Heart right ventricle (tissue), 16 donors: Measurements from ENCODE around the gene SLC38A4. TPM values are rescaled to one million over a fixed set of nuclear protein-coding genes. Genes with fewer than 3 reads are reported as not detected.

Source experiments
- ATAC-seq, 8 donors: fragments of 200-7000 bp; cut with Tn5 transposase; one replicate each; pipeline ENCODE4 v1.9.1; 2020; ENCODE audit warnings: mild to moderate bottlenecking in 8 of 8, moderate library complexity in 8 of 8, moderate number of reproducible peaks in 1 of 8
- DNase-seq, 2 donors: peaks; one replicate each; pipeline ENCODE4 v3.0.0-alpha.2; 2020
- H3K27ac ChIP-seq, 10 donors: fragments of 200-600 bp; sonication (generic) in 2 of 10; one replicate each; pipeline versions ENCODE4 v1.5.0 to v1.8.0; 2020 to 2022; ENCODE audit warnings: mild to moderate bottlenecking in 3 of 10
- H3K27me3 ChIP-seq, 7 donors: fragments of 200-600 bp; one replicate each; pipeline ENCODE4 v1.8.0; 2021 to 2022; ENCODE audit warnings: mild to moderate bottlenecking in 2 of 7
- H3K36me3 ChIP-seq, 9 donors: fragments of 200-600 bp; sonication (generic) in 1 of 9; one replicate each; pipeline versions ENCODE4 v1.5.0 to v1.8.0; 2020 to 2022; ENCODE audit warnings: mild to moderate bottlenecking in 2 of 9
- H3K4me1 ChIP-seq, 9 donors: fragments of 200-600 bp; sonication (generic) in 1 of 9; one replicate each; pipeline versions ENCODE4 v1.5.0 to v1.8.0; 2020 to 2022; ENCODE audit warnings: mild to moderate bottlenecking in 4 of 9
- H3K4me3 ChIP-seq, 10 donors: fragments of 200-600 bp; sonication (generic) in 2 of 10; one replicate each; pipeline versions ENCODE4 v1.5.0 to v1.8.0; 2020 to 2022; ENCODE audit warnings: mild to moderate bottlenecking in 7 of 10, moderate library complexity in 2 of 10
- H3K9me3 ChIP-seq, 11 donors: fragments of 200-600 bp in 10 of 11; sonication (generic) in 2 of 11; one replicate each; pipeline versions ENCODE4 v1.5.0 to v1.8.0; 2013 to 2022; ENCODE audit warnings: mild to moderate bottlenecking in 2 of 11, control low read depth in 1 of 11, moderate library complexity in 1 of 11
- CTCF ChIP-seq, 9 donors: fragments of 200-600 bp; sonication (generic) in 2 of 9; IDR thresholded peaks; one replicate each; pipeline versions ENCODE4 v1.5.0 to v1.8.0; 2021 to 2022; ENCODE audit warnings: antibody characterized with exemption in 9 of 9, mild to moderate bottlenecking in 5 of 9, moderate library complexity in 1 of 9
- WGBS, 2 donors: extraction: QIAGEN DNeasy Blood & Tissue Kit; methylation state at CpG; one replicate each; pipeline ENCODE4 v1.1.7; 2013; ENCODE audit warnings: inconsistent platforms in 1 of 2; 5-methylcytosine and 5-hydroxymethylcytosine counted together
- intact Hi-C, 10 donors: fragments of 100-400 bp; cut with DNase I; formaldehyde crosslinking; loops; one replicate each; pipeline versions ENCODE4 v1.11.1 to v1.14.2; 2022
- polyA plus RNA-seq, 2 donors: library from polyadenylated mRNA; stranded (reverse); fragments of 200-250 nt; gene quantifications; one replicate each; pipeline ENCODE4 v1.2.3, GENCODE V29; 2013
- total RNA-seq, 10 donors: library from RNA; stranded (reverse); fragmentation: NEBNext Ultra II Directional in 3 of 10; extraction: Animal tissue kit (Norgen Biotek cat#: 25700) in 3 of 10; gene quantifications; one replicate each; pipeline versions ENCODE4 v1.2.1 to v1.2.4, GENCODE V29; 2021 to 2023
- donor health status: Arrhythmogenic right ventricular cardiomyopathy.
- donor health status: ischemic (EF 13 %, LVEDD 7.1; RV severe dilation, severe dysfunction).
- donor health status: healthy with polysubstance abuse.
- donor health status: DM: no; HTN: yes; CAD: no.
- donor health status: DM: no; HTN: no; CAD: no.
- donor health status: ischemic (EF 25% LVEDD 6.9; RV normal size, moderate dysfunction).
- donor health status: ischemic (EF 25% LVEDD 5.7; RV mildly dilated, moderate dysfunction).
- donor health status: healthy.
- donor health status: DM: yes; HTN: yes; CAD: no.
- donor health status: Ischemic cardiomyopathy.
- donor health status: ischemic (EF 35%, LVEDD 5.7; RV mildly dilated, moderate dysfunction).
- donor health status: nonischemic (EF 11% LVEDD 7.7; RV severe dilation, severe dysfunction).
- donor health status: DM: yes; HTN: yes; CAD: no.
- donor health status: PGD.
- donor health status: ischemic (EF 29% LVEDD 5.4; RV normal size, mild dysfunction).
- donor health status: nonischemic (EF 23%, LVEDD 6.1; RV moderate dilation, normal function).

SLC38A4 gene
- total and polyA plus RNA-seq, 12 donors: 0.06 to 2.3 (median 0.67) TPM; not detected in 2

GRCh38 chr12:46788072-46788887, 37.5 kb downstream of the SLC38A4 start:
- Histone ChIP-seq H3K4me1 (no peaks in the 10 kb centered on the region), H3K9me3 (no peaks in the 10 kb centered on the region), H3K36me3 (no peaks in the 10 kb centered on the region), H3K27me3 (no peaks in the 10 kb centered on the region), H3K4me3 (no peak overlapping the region), H3K27ac (no peak overlapping the region)
- no peak for DNase-seq
- WGBS, 2 donors: 74 to 79% methylated on average over 5 of the region's 5 CpGs
- ATAC-seq: no peak
- intact Hi-C loops: no loop called here
- no peak for TF ChIP-seq CTCF (IDR thresholded peaks at IDR 0.05)

- WGBS, 2 donors: 88 to 91% methylated on average over 5 of the region's 5 CpGs
- no peak for TF ChIP-seq CTCF (IDR thresholded peaks at IDR 0.05)
- H3K27me3 ChIP-seq: no peaks in the 10 kb centered on the region
- DNase-seq (no peak), ATAC-seq (no peak)
- no peaks in the 10 kb centered on the region for H3K36me3 ChIP-seq
- H3K27ac ChIP-seq: no peak overlapping the region
- H3K9me3 ChIP-seq: no peaks in the 10 kb centered on the region
- intact Hi-C loops: no loop called here
- H3K4me1 ChIP-seq: no peaks in the 10 kb centered on the region
- no peak overlapping the region for H3K4me3 ChIP-seq
Measured at GRCh38 chr12:46787496-46788055, 38.2 kb downstream of the SLC38A4 start.

GRCh38 chr12:46786774-46787173, 39.0 kb downstream of the SLC38A4 start:
- H3K4me3 ChIP-seq: no peak overlapping the region
- intact Hi-C loops: no loop called here
- H3K4me1 ChIP-seq: no peaks in the 10 kb centered on the region
- H3K9me3 ChIP-seq: no peaks in the 10 kb centered on the region
- DNase-seq (no peak), ATAC-seq (no peak)
- H3K27ac ChIP-seq: no peak overlapping the region
- TF ChIP-seq CTCF (IDR thresholded peaks at IDR 0.05): no peak
- no peaks in the 10 kb centered on the region for H3K36me3 ChIP-seq
- no peaks in the 10 kb centered on the region for H3K27me3 ChIP-seq
- 72 to 81% methylated on average over 3 of the region's 3 CpGs for WGBS, 2 donors

GRCh38 chr12:46785382-46785781, 40.4 kb downstream of the SLC38A4 start:
- no peaks in the 10 kb centered on the region for H3K4me1 ChIP-seq
- no peaks in the 10 kb centered on the region for H3K27me3 ChIP-seq
- ATAC-seq (no peak), DNase-seq (no peak)
- 74 to 82% methylated on average over 3 of the region's 3 CpGs for whole genome bisulfite sequencing, 2 donors
- no peaks in the 10 kb centered on the region for H3K36me3 ChIP-seq
- H3K4me3 ChIP-seq: no peak overlapping the region
- TF ChIP-seq CTCF (IDR thresholded peaks at IDR 0.05): no peak
- no peaks in the 10 kb centered on the region for H3K9me3 ChIP-seq
- intact Hi-C loops: no loop called here
- H3K27ac ChIP-seq: no peak overlapping the region
